NCI-H748 (cell line): ENCODE results near the gene PLEKHG3.

Source experiments
- DNase-seq: peaks from one replicate; lab custom pipeline; 2025; ENCODE audit not compliant: unreplicated experiment; lab: John Stamatoyannopoulos, UW

Gene PLEKHG3

GRCh38 chr14:64777461-64777860 lies 73.2 kb downstream of the PLEKHG3 start:
- no peak for DNase-seq

- DNase-seq: no peak
These were observed 74.0 kb downstream of the PLEKHG3 start for GRCh38 chr14:64778104-64778754.

GRCh38 chr14:64779472-64779871 lies 75.2 kb downstream of the PLEKHG3 start:
- DNase-seq: no peak

- DNase-seq: no peak
These were observed 78.0 kb downstream of the PLEKHG3 start for GRCh38 chr14:64782196-64782595.

GRCh38 chr14:64784006-64784405 lies 79.8 kb downstream of the PLEKHG3 start:
- no peak for DNase-seq

GRCh38 chr14:64786296-64787149 lies 82.3 kb downstream of the PLEKHG3 start:
- no peak for DNase-seq

DNA sequence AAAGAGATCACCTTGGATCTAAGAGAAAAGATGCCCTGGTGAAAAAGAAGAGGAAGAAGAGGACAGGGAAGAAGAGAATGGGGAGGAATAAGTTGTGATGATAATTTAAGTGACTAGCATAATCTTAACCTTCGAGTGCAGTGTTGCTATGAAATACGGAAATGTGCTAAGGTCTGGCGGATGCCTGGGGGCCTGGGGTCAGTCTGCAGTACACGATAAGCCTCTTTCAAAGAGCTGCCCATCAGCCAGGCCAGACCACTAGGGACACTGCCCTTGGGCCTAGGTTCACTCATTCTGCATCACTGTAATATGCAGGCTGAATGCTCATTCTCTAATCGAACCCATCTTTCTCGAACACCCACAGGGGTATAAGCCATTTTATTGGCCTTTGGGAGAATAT lies 83.4 kb downstream of the PLEKHG3 start:
- DNase-seq: no peak

DNA sequence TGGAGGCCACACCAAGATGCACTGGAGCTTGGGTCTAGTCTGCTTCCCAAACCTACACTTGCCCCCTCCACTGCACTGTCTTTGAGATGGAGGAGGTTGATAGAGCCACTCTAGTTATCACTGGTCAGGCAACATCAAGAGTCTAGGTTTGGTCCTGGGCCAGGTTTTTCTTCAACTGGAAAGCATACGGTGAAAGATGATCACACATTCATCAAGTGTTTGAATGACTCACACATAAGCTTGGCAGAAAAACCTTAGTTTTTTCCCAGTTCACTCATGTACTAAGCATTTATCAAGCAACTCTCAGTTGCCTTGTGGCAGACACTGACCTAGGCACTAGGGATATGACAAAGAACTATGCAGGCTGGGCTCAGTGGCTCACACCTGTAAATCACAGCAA lies 84.5 kb downstream of the PLEKHG3 start:
- no peak for DNase-seq

- no peak for DNase-seq
These were observed 85.5 kb downstream of the PLEKHG3 start for GRCh38 chr14:64789696-64790095.

DNA sequence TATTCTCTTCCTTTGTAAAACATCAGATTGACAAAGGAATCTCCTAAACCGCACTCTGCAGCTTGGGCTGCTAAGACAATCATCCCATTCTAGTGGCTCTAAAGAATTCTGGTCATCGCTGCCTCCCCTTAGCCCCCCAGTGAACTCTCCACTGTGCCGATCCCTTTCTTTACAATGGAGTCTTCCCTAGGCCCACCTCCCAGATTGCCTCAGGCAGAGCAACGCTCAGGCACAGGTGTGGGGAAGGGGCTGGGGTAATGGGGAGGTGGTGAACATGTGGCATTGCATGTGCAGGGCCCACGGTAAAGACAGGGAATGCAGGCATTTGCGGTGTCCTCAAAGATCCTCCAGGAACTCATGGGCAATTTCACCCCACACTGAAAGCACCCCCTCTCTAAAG lies 86.3 kb downstream of the PLEKHG3 start:
- no peak for DNase-seq

GRCh38 chr14:64792231-64792630 lies 88.0 kb downstream of the PLEKHG3 start:
- no peak for DNase-seq

DNA sequence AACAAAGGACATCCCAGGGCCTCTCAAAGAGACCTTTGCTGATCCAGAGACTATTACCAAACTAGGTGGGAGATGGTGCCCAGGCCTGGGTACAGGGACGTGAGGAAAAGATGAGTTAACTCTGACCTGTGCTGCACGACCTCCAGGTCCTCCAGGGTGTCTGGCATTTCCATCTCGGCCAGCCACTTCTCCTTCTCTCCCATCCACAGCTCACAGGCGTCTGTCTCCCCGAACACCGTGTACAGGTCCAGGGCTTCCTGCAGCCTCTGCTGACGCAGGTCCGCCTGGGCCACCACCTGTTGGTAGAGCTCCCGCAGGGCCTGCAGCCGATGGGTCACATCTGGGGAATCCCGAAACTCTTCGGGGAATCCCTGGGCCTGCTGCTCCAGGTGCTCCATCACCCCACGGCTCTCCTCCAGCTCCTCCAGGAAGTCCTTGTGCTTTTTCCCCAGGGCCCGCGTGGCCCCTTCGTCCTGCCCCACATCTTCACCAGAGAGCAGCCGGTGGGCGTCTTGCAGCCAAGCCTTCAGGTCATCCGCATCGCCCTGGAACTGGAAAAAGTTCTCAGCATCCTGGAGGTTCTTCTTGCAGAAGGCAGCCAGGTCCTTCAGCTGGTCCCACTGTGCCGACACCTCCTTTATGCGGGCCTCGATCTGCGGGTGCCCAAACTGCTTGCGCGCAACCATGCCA lies 88.8 kb downstream of the PLEKHG3 start:
- DNase-seq: no peak

- no peak for DNase-seq
These were observed 91.0 kb downstream of the PLEKHG3 start for GRCh38 chr14:64795211-64795610.

DNA sequence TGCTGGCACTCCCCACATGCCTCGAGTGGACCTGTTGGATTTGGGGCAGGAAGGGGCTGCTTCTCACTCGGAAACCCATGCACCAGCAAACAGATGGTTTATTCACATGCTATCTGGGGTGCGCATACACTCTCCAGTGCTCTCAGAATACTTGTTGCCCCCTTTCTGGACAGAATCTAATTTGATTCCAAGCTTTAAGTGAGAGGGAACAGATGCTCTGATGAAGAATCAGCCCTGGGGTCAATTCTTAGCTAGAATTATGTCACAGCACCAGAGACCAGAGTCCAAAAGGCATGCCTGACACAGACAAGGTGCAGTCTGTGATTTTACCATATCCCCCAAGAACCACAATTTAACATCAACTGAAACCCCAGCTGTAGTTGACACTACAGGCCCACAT lies 91.7 kb downstream of the PLEKHG3 start:
- DNase-seq: no peak

- DNase-seq: no peak
These were observed 92.1 kb downstream of the PLEKHG3 start for GRCh38 chr14:64796369-64796768.

DNA sequence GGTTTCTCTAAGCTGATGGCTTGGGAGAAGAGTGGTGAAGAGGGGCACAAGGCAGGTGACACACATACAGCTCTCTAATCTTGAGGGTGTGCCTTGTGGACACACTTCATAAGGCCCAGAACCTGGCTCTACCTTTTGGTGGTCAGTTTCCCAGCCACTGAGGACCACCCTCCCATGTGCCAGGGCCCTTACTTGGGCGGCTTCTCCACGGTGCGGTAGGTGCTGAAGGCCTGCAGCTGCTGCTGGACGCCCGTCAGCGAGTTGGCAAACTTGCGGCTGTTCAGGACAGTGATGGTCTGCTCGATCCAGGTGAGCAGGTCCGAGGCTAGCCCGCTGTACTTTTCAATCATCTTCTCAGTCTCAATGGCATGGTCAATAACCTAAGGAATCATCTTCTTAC lies 95.3 kb downstream of the PLEKHG3 start:
- no peak for DNase-seq
